GM12874 (cell line): ENCODE measurements around the gene DSCAML1.

Source experiments
- CTCF ChIP-seq: IDR thresholded peaks from 2 replicates; pipeline ENCODE4 v1.5.1; 2011; ENCODE audit warnings: low read depth, mild to moderate bottlenecking, control low read depth, low read length, moderate library complexity; ENCODE audit not compliant: insufficient read depth

Gene DSCAML1

GRCh38 chr11:117594721-117595120 is 202.3 kb downstream of the DSCAML1 start:
- TF ChIP-seq CTCF: no peak

- no peak for TF ChIP-seq CTCF
These were observed 204.0 kb downstream of the DSCAML1 start for GRCh38 chr11:117593065-117593464.

- no peak for TF ChIP-seq CTCF
These were observed 205.5 kb downstream of the DSCAML1 start for GRCh38 chr11:117591316-117592039.

GRCh38 chr11:117589063-117589462 is 208.0 kb downstream of the DSCAML1 start:
- TF ChIP-seq CTCF: no peak

- TF ChIP-seq CTCF: no peak
These were observed 208.7 kb downstream of the DSCAML1 start for GRCh38 chr11:117588166-117588810.

- TF ChIP-seq CTCF: no peak
These were observed 209.6 kb downstream of the DSCAML1 start for GRCh38 chr11:117587416-117587815.

GRCh38 chr11:117586392-117586791 is 210.6 kb downstream of the DSCAML1 start:
- no peak for TF ChIP-seq CTCF
